Measurements from ENCODE around the gene NID2. TPM values are rescaled to one million over a fixed set of nuclear protein-coding genes. Genes with fewer than 3 reads are reported as not detected.

The NID2 gene
- total RNA-seq, 1 donor = 146 TPM

GRCh38 chr14:52080158-52080800 lies 11.4 kb upstream of the NID2 start:
- TF ChIP-seq, protein P1, sequence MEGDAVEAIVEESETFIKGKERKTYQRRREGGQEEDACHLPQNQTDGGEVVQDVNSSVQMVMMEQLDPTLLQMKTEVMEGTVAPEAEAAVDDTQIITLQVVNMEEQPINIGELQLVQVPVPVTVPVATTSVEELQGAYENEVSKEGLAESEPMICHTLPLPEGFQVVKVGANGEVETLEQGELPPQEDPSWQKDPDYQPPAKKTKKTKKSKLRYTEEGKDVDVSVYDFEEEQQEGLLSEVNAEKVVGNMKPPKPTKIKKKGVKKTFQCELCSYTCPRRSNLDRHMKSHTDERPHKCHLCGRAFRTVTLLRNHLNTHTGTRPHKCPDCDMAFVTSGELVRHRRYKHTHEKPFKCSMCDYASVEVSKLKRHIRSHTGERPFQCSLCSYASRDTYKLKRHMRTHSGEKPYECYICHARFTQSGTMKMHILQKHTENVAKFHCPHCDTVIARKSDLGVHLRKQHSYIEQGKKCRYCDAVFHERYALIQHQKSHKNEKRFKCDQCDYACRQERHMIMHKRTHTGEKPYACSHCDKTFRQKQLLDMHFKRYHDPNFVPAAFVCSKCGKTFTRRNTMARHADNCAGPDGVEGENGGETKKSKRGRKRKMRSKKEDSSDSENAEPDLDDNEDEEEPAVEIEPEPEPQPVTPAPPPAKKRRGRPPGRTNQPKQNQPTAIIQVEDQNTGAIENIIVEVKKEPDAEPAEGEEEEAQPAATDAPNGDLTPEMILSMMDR (IDR thresholded peaks at IDR 0.05; ENCODE audit: insufficient read depth, low read depth, low read length) = no peak
- peak; percentile 88 for DNase-seq (ENCODE audit: low read depth)
- no peak overlapping the region for H3K4me3 ChIP-seq (ENCODE audit: low read depth, low read length)

DNA sequence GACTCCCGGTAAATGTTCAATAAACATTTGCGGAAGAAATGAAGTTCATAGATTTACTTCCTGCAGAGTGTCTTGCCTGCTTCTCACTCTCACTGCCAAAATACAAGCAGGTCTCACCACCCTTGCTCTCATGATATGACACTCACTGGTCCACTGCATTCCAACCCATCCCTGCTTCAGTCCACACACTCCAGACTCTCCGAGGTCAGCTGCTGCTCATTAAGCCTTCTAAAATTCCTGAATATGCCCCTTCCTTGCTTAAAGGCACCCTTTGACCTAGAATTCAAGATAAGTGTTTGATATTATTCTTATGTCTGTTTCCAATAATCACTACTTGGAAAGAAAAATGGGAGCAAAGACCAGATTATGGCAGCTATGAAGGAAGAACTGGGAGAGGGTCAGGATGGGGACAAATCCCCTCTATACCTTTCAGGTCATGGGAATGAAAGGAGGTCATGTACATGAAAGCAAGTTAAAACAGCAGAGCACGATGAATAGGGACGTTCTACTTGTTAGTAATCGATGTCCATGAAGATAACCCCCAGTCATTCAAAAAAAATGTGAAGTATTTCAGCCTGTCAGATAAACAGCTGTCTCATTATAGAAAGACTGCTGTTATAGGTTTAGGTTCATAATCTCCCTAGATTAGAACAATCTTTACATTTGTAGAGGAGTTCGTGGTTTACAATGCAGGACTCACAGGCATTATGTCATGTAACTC lies 10.5 kb upstream of the NID2 start:
- DNase-seq (ENCODE audit: low read depth) = peak; percentile 93
- TF ChIP-seq, protein P1 (IDR thresholded peaks at IDR 0.05; ENCODE audit: insufficient read depth, low read depth, low read length) = no peak
- H3K4me3 ChIP-seq (ENCODE audit: low read depth, low read length) = no peak overlapping the region

DNA sequence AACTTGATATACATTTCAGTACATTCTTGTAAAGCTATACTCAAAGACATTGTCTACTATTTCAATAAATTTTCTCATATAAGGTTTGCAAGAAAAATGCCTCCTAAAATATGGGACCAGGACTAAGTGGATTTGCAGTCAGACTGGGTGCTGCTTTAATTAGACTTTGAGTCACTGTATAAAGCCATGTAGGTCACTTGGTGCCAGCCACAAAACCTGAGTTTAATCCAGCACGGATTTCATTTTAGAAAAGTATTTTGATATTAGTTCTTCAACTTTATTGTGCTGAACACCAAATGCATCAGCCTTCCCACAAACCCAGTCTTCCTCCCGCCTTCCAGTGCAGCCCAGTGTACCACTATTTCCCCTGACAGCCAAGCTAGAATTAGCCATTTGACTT lies 9.9 kb upstream of the NID2 start:
- DNase-seq (ENCODE audit: low read depth) = no peak
- H3K4me3 ChIP-seq (ENCODE audit: low read depth, low read length) = no peak overlapping the region
- TF ChIP-seq, protein P1 (IDR thresholded peaks at IDR 0.05; ENCODE audit: insufficient read depth, low read depth, low read length) = no peak

- no peak overlapping the region for H3K4me3 ChIP-seq (ENCODE audit: low read depth, low read length)
- DNase-seq (ENCODE audit: low read depth) = no peak
- TF ChIP-seq, protein P1 (IDR thresholded peaks at IDR 0.05; ENCODE audit: insufficient read depth, low read depth, low read length) = no peak
Measured at GRCh38 chr14:52078095-52078531, 9.3 kb upstream of the NID2 start.

- no peak overlapping the region for H3K4me3 ChIP-seq (ENCODE audit: low read depth, low read length)
- TF ChIP-seq, protein P1 (IDR thresholded peaks at IDR 0.05; ENCODE audit: insufficient read depth, low read depth, low read length) = no peak
- DNase-seq (ENCODE audit: low read depth) = no peak
Measured at GRCh38 chr14:52077256-52077979, 8.6 kb upstream of the NID2 start.

- TF ChIP-seq, protein P1 (IDR thresholded peaks at IDR 0.05; ENCODE audit: insufficient read depth, low read depth, low read length) = no peak
- no peak for DNase-seq (ENCODE audit: low read depth)
- H3K4me3 ChIP-seq (ENCODE audit: low read depth, low read length) = no peak overlapping the region
Measured at GRCh38 chr14:52076334-52076733, 7.5 kb upstream of the NID2 start.
